ENCODE measurements around the gene ST3GAL3. TPM values are rescaled to one million over a fixed set of nuclear protein-coding genes. Genes with fewer than 3 reads are reported as not detected.
A peak's percentile ranks its signal among the peaks of the same experiment; 100 is the strongest.

The ST3GAL3 gene
- total RNA-seq, 2 donors from 2014 or later = 15.5 to 20.6 TPM

DNA sequence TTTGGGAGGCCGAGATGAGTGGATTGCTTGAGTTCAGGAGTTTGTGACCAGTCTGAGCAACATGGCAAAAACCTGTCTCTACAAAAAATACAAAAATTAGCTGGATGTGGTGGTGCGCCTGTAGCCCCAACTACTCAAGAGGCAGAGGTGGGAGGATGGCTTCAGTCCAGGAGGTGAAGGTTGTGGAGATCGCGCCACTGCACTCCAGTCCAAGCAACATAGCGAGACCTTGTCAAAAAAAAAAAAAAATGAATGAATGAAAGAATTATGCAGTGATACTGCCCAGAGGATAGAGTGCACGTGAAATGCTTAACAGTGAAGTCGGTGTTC, 262.0 kb downstream of the ST3GAL3 start:
- Histone ChIP-seq H3K4me3 (peak overlapping the region in 1 of 2 donors; percentile 69), H3K36me3 (peaks cover 6% of the 10 kb centered on the region), H3K27me3 (no peaks in the 10 kb centered on the region), H3K9me3 (no peaks in the 10 kb centered on the region), H3K4me1 (peaks cover 0 to 25% of the 10 kb centered on the region in 2 donors), H3K27ac (no peak overlapping the region)
- TF ChIP-seq CTCF (IDR thresholded peaks at IDR 0.05) = no peak
- DNase-seq (ENCODE audit: low spot score) = no peak

GRCh38 chr1:43969746-43970466, 262.6 kb downstream of the ST3GAL3 start, which contains the start of gene DPH2:
Gene DPH2, plus strand, starts transcription at chr1:43970010. Its CDS starts 166 bp downstream, at chr1:43970176.
- peak; percentile 98 for DNase-seq (ENCODE audit: low spot score)
- peak in 1 of 2 donors; percentile 40 for TF ChIP-seq CTCF (IDR thresholded peaks at IDR 0.05)
- peak within 1 kb of the TSS; percentile 69 to 86 for H3K4me3 ChIP-seq
- H3K27ac ChIP-seq = peak within 1 kb of the TSS in 1 of 2 donors; percentile 15
- no peaks in the 10 kb centered on the region for H3K9me3 ChIP-seq
- H3K4me1 ChIP-seq = peaks cover 0 to 26% of the 10 kb centered on the region in 2 donors
- H3K27me3 ChIP-seq = no peaks in the 10 kb centered on the region
- peaks cover 6% of the 10 kb centered on the region for H3K36me3 ChIP-seq

DNA sequence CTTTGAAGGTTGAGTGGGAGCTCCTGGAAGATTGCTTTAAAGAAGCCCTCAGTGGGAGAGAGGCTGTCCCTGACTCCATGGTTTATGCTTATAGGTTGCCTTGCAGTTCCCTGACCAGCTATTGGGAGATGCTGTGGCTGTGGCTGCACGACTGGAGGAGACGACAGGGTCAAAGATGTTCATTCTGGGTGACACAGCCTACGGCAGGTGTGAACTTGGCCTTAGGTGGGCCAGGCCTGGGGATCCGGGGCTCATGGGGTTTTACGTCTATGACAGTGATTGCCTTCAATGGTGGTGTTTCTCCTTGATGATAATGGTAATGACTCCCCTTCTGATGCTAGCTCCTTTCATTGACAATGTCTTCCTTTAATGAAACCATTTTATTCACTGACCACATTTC, 263.2 kb downstream of the ST3GAL3 start:
- Histone ChIP-seq H3K9me3 (no peaks in the 10 kb centered on the region), H3K36me3 (peaks cover 6% of the 10 kb centered on the region), H3K27ac (no peak overlapping the region), H3K4me1 (peaks cover 0 to 27% of the 10 kb centered on the region in 2 donors), H3K4me3 (peak overlapping the region; percentile 69 to 86), H3K27me3 (no peaks in the 10 kb centered on the region)
- TF ChIP-seq CTCF (IDR thresholded peaks at IDR 0.05) = no peak
- DNase-seq (ENCODE audit: low spot score) = no peak

- DNase-seq (ENCODE audit: low spot score) = no peak
- no peaks in the 10 kb centered on the region for H3K9me3 ChIP-seq
- H3K36me3 ChIP-seq = peaks cover 6% of the 10 kb centered on the region
- peaks cover under 1 to 31% of the 10 kb centered on the region in 2 donors for H3K4me1 ChIP-seq
- peak overlapping the region in 1 of 2 donors; percentile 69 for H3K4me3 ChIP-seq
- H3K27me3 ChIP-seq = no peaks in the 10 kb centered on the region
- H3K27ac ChIP-seq = no peak overlapping the region
- TF ChIP-seq CTCF (IDR thresholded peaks at IDR 0.05) = no peak
Measured at GRCh38 chr1:43970911-43971310, 263.6 kb downstream of the ST3GAL3 start.

GRCh38 chr1:43971336-43971980, 264.1 kb downstream of the ST3GAL3 start:
- H3K36me3 ChIP-seq = peaks cover 10% of the 10 kb centered on the region
- H3K27me3 ChIP-seq = no peaks in the 10 kb centered on the region
- DNase-seq (ENCODE audit: low spot score) = no peak
- H3K9me3 ChIP-seq = no peaks in the 10 kb centered on the region
- no peak overlapping the region for H3K27ac ChIP-seq
- peaks cover 3 to 37% of the 10 kb centered on the region in 2 donors for H3K4me1 ChIP-seq
- TF ChIP-seq CTCF (IDR thresholded peaks at IDR 0.05) = no peak
- H3K4me3 ChIP-seq = no peak overlapping the region

All from right atrium auricular region (tissue), 2 donors.